CD4-positive, alpha-beta T cell treated with Interleukin-21 for 1 hour (primary cell): ENCODE measurements around the gene HIVEP2.

Source experiments
- DNase-seq: peaks from one replicate; pipeline ENCODE4 v3.0.0-alpha.2; 2020

The HIVEP2 gene

GRCh38 chr6:142728364-142728763 is 216.6 kb downstream of the HIVEP2 start:
- DNase-seq = no peak

GRCh38 chr6:142726616-142727015 is 218.4 kb downstream of the HIVEP2 start:
- no peak for DNase-seq

DNA sequence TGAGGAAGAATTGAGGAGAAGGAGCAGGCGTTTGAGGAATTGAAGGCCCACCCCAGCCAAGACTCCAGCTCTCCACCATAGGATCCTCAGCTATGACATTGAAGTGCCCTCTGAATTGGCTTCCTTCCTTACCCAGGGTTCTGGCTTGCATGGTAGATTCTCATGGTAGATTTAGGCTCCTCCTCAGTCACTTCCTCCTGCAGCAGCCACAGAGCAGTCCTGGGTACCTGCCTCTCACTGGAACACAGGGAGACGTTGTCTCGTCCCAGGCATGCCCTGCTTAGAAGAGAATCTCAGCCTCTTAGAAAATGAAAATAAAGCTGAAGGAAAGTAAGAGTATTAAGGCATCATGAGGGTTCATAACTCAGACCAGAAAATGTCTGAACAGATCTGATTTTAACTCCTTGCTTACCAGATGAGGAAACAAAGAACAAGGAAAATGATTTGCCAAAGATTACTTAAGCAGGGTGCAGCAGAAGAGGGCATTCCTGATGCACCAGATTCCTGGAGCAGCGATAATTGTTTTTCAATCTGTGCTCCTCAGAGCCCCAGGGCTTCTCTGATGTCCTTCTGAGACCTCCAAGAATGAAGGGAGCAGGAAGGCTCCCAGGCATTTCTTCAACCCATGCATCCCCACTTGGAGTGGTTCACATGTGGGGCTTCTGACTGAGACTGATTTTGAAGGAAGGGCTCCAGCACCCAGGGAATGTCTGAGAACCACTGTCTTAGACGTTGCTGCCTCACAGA is 219.8 kb downstream of the HIVEP2 start:
- no peak for DNase-seq

DNA sequence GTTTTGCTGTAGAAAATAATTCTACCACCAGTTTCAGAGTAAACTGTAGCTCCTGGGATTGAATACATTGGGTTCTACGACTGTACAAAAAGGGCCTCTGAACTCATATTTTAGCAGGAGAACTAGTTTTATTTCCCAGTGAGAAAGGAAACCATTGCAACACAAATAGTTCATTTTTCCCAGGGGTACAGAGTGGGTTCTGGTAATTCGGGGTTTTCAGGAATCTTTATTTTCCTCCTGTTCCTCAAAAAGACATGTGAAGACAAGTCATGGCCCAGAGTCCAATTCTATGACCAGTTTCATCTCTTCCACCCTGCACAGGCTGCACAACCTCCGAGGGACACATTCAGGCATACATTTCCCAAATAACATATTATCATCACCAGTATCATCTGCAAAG is 222.1 kb downstream of the HIVEP2 start:
- no peak for DNase-seq

DNA sequence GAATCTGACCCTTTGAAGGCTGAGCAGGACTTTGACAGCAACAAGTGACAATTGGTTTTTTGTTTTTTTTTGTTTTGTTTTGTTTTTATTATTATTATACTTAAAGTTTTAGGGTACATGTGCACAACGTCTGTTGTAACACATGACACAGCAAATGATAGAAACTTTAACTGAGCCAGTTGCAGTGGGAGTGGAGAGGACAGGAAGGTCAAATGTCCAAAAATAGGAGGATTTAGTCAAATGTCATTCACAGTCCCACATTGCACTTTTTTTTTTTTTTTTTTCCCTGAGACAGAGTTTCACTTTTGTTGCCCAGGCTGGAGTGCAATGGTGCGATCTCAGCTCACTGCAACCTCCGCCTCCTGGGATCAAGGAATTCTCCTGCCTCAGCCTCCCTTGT is 223.0 kb downstream of the HIVEP2 start:
- no peak for DNase-seq

DNA sequence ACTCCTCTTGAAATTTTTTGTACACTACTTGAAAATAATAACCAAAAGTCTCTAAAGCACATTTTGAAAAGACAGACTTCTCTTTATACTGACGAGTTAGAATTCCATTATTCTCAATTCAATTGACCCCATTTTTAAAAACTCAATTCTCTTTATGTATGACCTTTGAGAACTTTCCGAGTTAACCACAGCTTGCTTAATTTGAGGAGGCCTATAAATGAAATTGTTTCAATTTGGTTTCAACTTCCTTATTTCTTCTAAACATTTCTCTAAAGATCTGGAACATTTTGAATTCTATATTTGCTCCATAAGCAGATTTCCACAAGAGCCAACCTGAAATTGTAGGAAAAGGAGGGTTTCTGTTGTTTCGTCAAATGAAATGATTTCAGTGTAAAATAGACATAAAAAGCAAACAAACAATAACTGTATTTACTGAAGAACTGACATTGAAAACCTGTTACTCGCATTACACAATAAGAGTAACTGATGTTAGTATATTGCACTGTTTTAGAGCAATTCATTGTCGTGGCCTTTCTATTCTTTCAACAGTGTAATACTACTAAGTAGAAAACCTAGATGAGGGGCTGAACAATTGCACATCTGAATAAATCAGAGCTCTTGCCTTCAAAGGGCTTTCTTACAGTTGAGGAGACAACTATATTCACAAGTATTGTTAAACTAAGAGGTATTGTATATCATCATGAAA is 223.6 kb downstream of the HIVEP2 start:
- DNase-seq = no peak

- no peak for DNase-seq
Observed at GRCh38 chr6:142718667-142719191, 226.2 kb downstream of the HIVEP2 start.

DNA sequence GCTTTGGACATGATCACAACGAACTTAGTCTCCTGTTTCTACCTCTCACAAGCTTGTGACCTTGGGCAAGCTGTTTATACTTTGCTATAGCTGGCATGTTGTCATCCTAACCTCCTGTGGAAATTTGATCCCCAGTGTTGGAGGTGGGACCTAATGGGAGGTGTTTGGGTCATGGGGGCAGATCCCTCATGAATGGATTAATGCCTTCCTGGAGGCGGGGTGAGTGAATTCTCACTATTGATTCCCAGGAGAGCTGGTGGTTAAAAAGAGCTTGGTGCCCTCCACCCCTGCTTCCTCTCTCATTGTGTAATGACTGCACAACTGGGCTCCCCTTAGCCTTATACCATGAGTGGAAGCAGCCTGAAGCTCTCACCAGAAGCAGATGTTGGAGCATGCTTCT is 228.9 kb downstream of the HIVEP2 start:
- DNase-seq = no peak

DNA sequence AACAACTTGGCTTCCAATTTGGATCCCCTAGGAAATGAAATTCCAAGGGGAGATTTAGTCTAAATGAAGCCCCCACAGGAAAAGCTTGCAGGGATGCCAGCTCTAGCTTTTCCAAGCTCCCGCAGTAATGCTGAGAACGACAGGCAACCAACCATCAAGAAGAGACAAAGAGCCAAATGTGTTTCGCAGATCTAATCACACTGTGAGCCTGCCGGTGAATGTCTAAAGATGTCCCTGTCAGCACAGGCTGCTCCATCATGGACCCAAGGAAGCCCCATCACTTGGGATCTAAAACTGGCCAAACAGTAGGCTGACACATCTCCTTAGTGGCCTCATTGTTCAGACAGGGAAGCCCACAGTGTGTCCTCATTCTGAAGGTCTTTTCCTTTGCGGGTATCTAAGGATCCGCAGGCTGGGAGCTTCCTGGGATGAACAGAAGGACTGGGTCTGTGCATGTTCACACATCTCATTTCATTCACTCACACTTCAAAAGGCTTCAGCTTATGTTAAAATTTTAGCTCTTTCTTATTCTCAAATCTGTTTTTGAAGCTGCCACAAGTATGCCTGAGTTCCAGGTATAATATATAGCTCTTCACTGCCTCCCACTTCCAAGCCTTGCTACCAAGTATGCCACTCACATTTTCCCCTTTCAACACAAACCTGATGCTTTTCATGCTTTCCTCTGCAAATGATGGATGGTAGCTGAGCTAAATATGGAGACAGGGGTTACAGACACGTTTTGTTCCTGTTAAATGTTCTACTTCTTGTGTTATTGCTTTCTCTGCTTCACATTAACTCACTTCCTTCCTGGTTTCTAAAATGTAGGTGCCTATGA is 229.8 kb downstream of the HIVEP2 start:
- DNase-seq = no peak

DNA sequence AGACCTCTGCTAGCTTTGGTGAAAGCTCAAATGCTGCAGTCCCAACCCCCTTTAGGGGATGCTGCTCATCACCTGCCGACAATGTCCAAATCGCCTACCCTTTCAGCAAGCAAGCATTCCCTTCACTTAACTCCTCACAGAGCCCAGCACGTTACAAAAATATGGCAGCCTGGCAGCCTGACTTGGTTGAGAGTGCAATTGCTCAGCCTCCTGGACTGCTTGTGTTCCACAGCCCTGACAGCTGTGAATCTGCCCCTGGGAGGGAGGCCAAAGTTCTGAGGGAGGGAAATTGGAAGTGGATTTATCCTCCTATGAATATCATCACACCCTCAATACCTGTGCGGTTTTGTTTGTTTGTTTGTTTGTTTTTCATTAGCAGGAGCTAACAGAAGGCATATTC is 231.0 kb downstream of the HIVEP2 start:
- no peak for DNase-seq

GRCh38 chr6:142712231-142712630 is 232.7 kb downstream of the HIVEP2 start:
- DNase-seq = no peak

GRCh38 chr6:142708651-142709050 is 236.3 kb downstream of the HIVEP2 start:
- DNase-seq = no peak

GRCh38 chr6:142707255-142707654 is 237.7 kb downstream of the HIVEP2 start:
- DNase-seq = no peak

DNA sequence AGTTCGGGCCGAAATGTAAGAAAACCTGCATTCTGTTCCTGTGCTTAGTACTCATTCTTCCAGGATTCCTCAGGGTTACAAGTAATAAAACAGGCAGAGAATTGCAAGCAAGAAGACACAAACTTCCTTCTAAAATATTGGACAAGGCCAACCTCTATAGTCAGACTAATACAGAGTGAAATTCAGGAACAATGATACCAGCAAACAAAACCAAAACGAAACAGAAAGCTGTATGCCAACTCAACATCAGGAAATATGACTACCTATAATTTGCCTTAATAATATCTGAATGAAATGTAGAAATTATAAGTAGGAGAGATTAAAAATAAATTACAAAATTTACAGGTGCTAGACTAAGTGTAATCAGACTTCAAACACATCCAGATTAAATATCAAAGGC is 238.8 kb downstream of the HIVEP2 start:
- DNase-seq = no peak

DNA sequence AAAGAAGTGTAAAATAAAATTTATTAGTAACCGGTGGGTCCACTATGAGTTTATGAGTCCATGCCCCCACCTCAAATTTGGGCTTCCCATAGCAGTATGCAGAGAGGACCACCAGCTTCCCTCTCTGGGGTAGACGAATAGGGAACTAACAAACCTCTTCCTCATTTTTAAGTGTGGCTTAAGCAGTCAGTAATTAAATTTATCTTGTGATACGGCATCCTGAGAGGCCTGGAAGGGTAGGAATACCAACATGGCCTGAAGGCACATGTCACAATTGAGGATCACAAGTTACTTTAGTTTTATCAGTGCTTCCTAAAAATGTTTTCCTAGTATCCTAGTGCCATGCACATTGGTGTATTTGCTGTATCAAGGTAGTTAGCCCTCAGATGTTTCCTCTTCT is 239.9 kb downstream of the HIVEP2 start:
- no peak for DNase-seq

DNA sequence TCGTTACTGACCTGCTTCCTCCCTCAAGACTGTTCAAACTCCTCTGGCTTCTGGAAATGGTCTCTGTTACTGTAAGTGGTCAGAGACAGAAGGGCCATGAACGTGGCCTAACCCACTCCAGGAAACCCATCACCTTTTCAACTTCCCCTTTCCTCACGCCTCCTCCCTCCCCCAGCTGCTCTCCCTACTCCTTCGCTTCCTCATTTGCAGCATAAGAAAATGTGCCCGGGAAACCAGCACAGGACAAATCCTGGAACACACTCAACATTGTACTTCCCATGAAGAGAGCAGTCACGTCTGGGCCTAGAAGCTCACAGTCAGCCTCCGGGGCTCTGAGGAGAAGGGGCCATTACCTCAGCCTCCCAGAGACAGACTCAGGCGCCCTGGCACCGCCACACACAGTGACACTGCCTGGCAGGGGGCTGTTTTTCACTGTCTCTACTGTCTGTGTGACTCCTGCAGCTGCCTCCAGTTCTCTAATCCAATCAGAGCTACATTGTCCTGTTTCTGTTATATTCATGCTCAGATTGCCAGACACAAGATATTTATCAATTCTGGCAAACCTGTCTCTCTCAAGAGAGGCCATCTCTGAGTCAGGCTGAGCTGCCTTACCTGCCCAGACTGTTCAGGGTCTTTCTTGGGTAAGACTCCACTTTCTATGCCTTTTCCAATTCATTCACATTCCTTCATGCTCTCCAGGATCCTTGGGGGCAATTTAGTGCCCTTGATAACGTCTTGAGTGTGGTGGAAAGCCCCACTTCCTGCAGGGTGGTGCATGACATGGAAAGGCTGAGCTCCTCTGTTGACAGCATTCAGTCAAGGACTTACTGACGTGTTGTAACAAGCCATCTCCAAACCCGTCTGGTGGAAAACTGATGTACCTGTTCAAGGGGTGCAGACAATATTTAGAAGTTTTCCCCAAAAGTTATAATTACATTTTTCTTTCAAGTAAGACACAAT is 242.2 kb downstream of the HIVEP2 start:
- peak; percentile 5 for DNase-seq
